Neural cell (in vitro differentiated cells): ENCODE results near the gene FHDC1. TPM values are rescaled to one million over a fixed set of nuclear protein-coding genes. Genes with fewer than 3 reads are reported as not detected.

Source experiments
- H2AFZ ChIP-seq: fragments of 200-600, 300-800 bp; sonication (generic), shearing (Covaris generic); 2 replicates; pipeline ENCODE4 v1.6.0; 2014; ENCODE audit warnings: low read depth, mild to moderate bottlenecking, antibody characterized with exemption, low read length, moderate library complexity
- H3F3A ChIP-seq: fragments of 200-600 bp; shearing (Covaris generic); 2 replicates; pipeline ENCODE4 v1.6.1; 2016; ENCODE audit warnings: mild to moderate bottlenecking, moderate library complexity, mixed read lengths, antibody characterized with exemption, low read length; ENCODE audit not compliant: insufficient read depth, poor library complexity, severe bottlenecking
- H3K27ac ChIP-seq: fragments of 200-600, 300-800 bp; sonication (generic), shearing (Covaris generic); 2 replicates; pipeline ENCODE4 v1.5.1; 2014; ENCODE audit warnings: mild to moderate bottlenecking, low read length, moderate library complexity
- H3K27me3 ChIP-seq: fragments of 300-800, 200-600 bp; sonication (generic), shearing (Covaris generic); 2 replicates; pipeline ENCODE4 v1.6.0; 2014; ENCODE audit warnings: mild to moderate bottlenecking, low read depth, low read length, moderate library complexity; ENCODE audit not compliant: insufficient read depth
- H3K36me3 ChIP-seq: fragments of 300-800, 200-600 bp; sonication (generic), shearing (Covaris generic); 2 replicates; pipeline ENCODE4 v1.5.1; 2014; ENCODE audit warnings: mild to moderate bottlenecking, antibody characterized with exemption, low read length, moderate library complexity; ENCODE audit not compliant: insufficient read depth
- H3K4me2 ChIP-seq: fragments of 300-800, 200-600 bp; sonication (generic), shearing (Covaris generic); 2 replicates; pipeline ENCODE4 v1.6.0; 2014; ENCODE audit warnings: mild to moderate bottlenecking, low read length
- H3K4me3 ChIP-seq: fragments of 300-800, 200-600 bp; sonication (generic), shearing (Covaris generic); 2 replicates; pipeline ENCODE4 v1.5.1; 2014; ENCODE audit warnings: mild to moderate bottlenecking, low read length, moderate library complexity
- H3K79me2 ChIP-seq: fragments of 200-600 bp; shearing (Covaris generic); replicated peaks from 2 replicates; pipeline ENCODE4 v1.6.0; 2014; ENCODE audit warnings: mild to moderate bottlenecking, low read length, moderate library complexity; ENCODE audit not compliant: insufficient read depth
- H3K9ac ChIP-seq: fragments of 300-800, 200-600 bp; sonication (generic), shearing (Covaris generic); 2 replicates; pipeline ENCODE4 v1.6.1; 2016; ENCODE audit warnings: mild to moderate bottlenecking, low read length, mixed read lengths
- H3K9me2 ChIP-seq: fragments of 200-600 bp; shearing (Covaris generic); 2 replicates; pipeline ENCODE4 v1.6.1; 2016; ENCODE audit warnings: mild to moderate bottlenecking, low read length, mixed read lengths; ENCODE audit not compliant: insufficient read depth
- H3K9me3 ChIP-seq: fragments of 200-600, 300-800 bp; sonication (generic), shearing (Covaris generic); 2 replicates; pipeline ENCODE4 v1.6.1; 2016; ENCODE audit warnings: mild to moderate bottlenecking, mixed run types, low read length, moderate library complexity, mixed read lengths
- H4K20me1 ChIP-seq: fragments of 200-600 bp; shearing (Covaris generic); 2 replicates; pipeline ENCODE4 v1.6.1; 2016; ENCODE audit warnings: mild to moderate bottlenecking, mixed run types; ENCODE audit not compliant: insufficient read depth
- CTCF ChIP-seq: fragments of 450-650 bp; IDR thresholded peaks from 2 replicates; pipeline ENCODE4 v1.5.1; 2014; ENCODE audit warnings: antibody characterized with exemption, mild to moderate bottlenecking, moderate library complexity; ENCODE audit not compliant: poor library complexity, severe bottlenecking
- EP300 ChIP-seq: fragments of 450-650 bp; conservative IDR thresholded peaks from 2 replicates; pipeline ENCODE4 v1.6.1; 2014; ENCODE audit warnings: antibody characterized with exemption, mild to moderate bottlenecking, moderate library complexity; ENCODE audit not compliant: poor library complexity, severe bottlenecking
- EZH2 ChIP-seq: fragments of 200-600, 300-800 bp; shearing (Covaris generic), sonication (generic); IDR thresholded peaks from 2 replicates; pipeline ENCODE4 v1.6.1; 2014; ENCODE audit warnings: antibody characterized with exemption, low read length, borderline replicate concordance, mild to moderate bottlenecking; ENCODE audit not compliant: insufficient read depth, poor library complexity, severe bottlenecking
- MXI1 ChIP-seq: fragments of 450-650 bp; conservative IDR thresholded peaks from 2 replicates; pipeline ENCODE4 v1.6.1; 2014; ENCODE audit warnings: antibody characterized with exemption, mild to moderate bottlenecking; ENCODE audit not compliant: poor library complexity, severe bottlenecking
- POLR2AphosphoS5 ChIP-seq: IDR thresholded peaks from 2 replicates; pipeline ENCODE4 v1.6.1; 2012
- RAD21 ChIP-seq: fragments of 450-650 bp; conservative IDR thresholded peaks from 2 replicates; pipeline ENCODE4 v1.6.1; 2014; ENCODE audit warnings: antibody characterized with exemption, mild to moderate bottlenecking, moderate library complexity
- REST ChIP-seq: IDR thresholded peaks from 2 replicates; pipeline ENCODE4 v1.6.1; 2012; ENCODE audit warnings: borderline replicate concordance
- SMC3 ChIP-seq: fragments of 450-650 bp; conservative IDR thresholded peaks from 2 replicates; pipeline ENCODE4 v1.6.1; 2014; ENCODE audit warnings: antibody characterized with exemption, mild to moderate bottlenecking, moderate library complexity; ENCODE audit not compliant: poor library complexity
- TAF1 ChIP-seq: IDR thresholded peaks from 2 replicates; pipeline ENCODE4 v1.6.1; 2012; ENCODE audit warnings: low read depth
- polyA plus RNA-seq: library from polyadenylated mRNA; depleted of rRNA; stranded (reverse); fragments of >200 nt; gene quantifications from 2 replicates; pipeline ENCODE4 v1.2.3, GENCODE V29; 2014

Gene FHDC1
- polyA plus RNA-seq, 1 donor from 2014 or later, result 11.4 TPM

- Histone ChIP-seq H3K4me2 (no peak overlapping the region), H2AFZ (no peak overlapping the region), H4K20me1 (no peaks in the 10 kb centered on the region), H3K4me3 (no peak overlapping the region), H3K79me2 (no peaks in the 10 kb centered on the region), H3K27ac (no peak overlapping the region), H3K27me3 (no peaks in the 10 kb centered on the region), H3K9ac (no peak overlapping the region), H3F3A (no peaks in the 10 kb centered on the region), H3K9me3 (no peaks in the 10 kb centered on the region), H3K9me2 (no peaks in the 10 kb centered on the region), H3K36me3 (peaks cover 8% of the 10 kb centered on the region)
- TF ChIP-seq CTCF (no peak), TAF1 (no peak), RAD21 (no peak), EZH2 (no peak), EP300 (no peak), SMC3 (no peak), POLR2AphosphoS5 (no peak), MXI1 (no peak), REST (no peak)
These were observed 29.5 kb downstream of the FHDC1 start for GRCh38 chr4:152965611-152966010.

- Histone ChIP-seq H4K20me1 (no peaks in the 10 kb centered on the region), H3F3A (no peaks in the 10 kb centered on the region), H3K27ac (no peak overlapping the region), H3K4me3 (no peak overlapping the region), H2AFZ (no peak overlapping the region), H3K36me3 (peaks cover 12% of the 10 kb centered on the region), H3K27me3 (no peaks in the 10 kb centered on the region), H3K9me2 (no peaks in the 10 kb centered on the region), H3K9me3 (no peaks in the 10 kb centered on the region), H3K9ac (no peak overlapping the region), H3K4me2 (no peak overlapping the region), H3K79me2 (no peaks in the 10 kb centered on the region)
- TF ChIP-seq POLR2AphosphoS5, result no peak
- TF ChIP-seq TAF1, result no peak
- TF ChIP-seq SMC3, result no peak
- TF ChIP-seq EZH2, result no peak
- no peak for TF ChIP-seq MXI1
- no peak for TF ChIP-seq EP300
- no peak for TF ChIP-seq REST
- TF ChIP-seq CTCF, result no peak
- TF ChIP-seq RAD21, result no peak
These were observed 31.8 kb downstream of the FHDC1 start for GRCh38 chr4:152967907-152968306.
